HUDEP-2 (cell line): ENCODE results near the gene IVNS1ABP.
"Not testable (repeated sequence)": the region's sequence is repeated elsewhere in the genome, so short reads cannot be mapped to it uniquely, and the experiment has no call there.

Experiments used
- DNase-seq, 76 experiments: peaks; one replicate each; lab custom pipeline; 2025; ENCODE audit not compliant: unreplicated experiment in 76 of 76; lab: John Stamatoyannopoulos, UW

The IVNS1ABP gene

GRCh38 chr1:185260611-185261010 is 56.4 kb downstream of the IVNS1ABP start:
- no peak for DNase-seq

DNA sequence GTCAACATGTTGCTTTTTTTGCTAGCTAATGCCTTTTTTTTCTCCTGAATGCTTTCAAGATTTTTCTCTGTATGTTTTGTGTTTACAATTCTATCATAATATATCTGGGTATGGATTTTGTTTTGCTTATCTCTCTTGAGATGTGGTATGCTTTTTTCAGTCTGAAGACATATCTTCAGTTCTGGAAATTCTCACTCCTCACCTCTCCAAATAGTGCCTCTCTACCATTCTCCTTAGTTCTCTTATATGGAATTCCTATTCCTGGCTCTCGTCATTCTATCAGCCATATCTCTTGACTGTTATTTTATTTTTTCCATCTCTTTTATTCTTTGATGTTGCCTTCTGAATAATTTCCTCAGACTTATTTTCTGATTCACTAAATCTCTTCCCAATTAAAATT is 58.4 kb downstream of the IVNS1ABP start:
- no peak for DNase-seq

DNA sequence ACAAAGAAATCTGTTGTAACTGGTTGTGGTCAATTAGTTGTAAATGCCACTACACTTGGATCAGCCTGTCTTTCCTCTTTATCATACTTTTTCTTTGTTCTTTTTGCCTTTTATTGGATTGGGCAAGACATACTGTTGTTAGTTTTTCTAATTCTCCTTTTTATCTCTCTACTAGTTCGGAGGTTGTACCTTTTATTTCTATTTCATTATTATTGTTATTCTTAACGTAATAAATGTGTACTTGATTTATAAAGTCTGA is 59.2 kb downstream of the IVNS1ABP start:
- no peak for DNase-seq

GRCh38 chr1:185257116-185257949 is 59.7 kb downstream of the IVNS1ABP start:
- DNase-seq = not testable (repeated sequence)

DNA sequence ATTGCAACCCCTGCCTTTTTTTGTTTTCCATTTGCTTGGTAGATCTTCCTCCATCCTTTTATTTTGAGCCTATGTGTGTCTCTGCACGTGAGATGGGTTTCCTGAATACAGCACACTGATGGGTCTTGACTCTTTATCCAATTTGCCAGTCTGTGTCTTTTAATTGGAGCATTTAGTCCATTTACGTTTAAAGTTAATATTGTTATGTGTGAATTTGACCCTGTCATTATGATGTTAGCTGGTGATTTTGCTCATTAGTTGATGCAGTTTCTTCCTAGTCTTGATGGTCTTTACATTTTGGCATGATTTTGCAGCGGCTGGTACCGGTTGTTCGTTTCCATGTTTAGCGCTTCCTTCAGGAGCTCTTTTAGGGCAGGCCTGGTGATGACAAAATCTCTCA is 61.4 kb downstream of the IVNS1ABP start:
- DNase-seq = not testable (repeated sequence)

GRCh38 chr1:185252404-185252803 is 64.6 kb downstream of the IVNS1ABP start:
- DNase-seq = not testable (repeated sequence)

GRCh38 chr1:185251928-185252327 is 65.1 kb downstream of the IVNS1ABP start:
- not testable (repeated sequence) for DNase-seq

GRCh38 chr1:185250063-185250462 is 67.0 kb downstream of the IVNS1ABP start:
- DNase-seq = no peak

GRCh38 chr1:185249563-185249962 is 67.5 kb downstream of the IVNS1ABP start:
- DNase-seq = peak in 3 of 76 experiments; percentile 11 to 37 (median 20)
